HEK293 (cell line): ENCODE data around the gene CCDC92B.

Experiments used
- CTCF ChIA-PET: fragments of 350-600 bp; formaldehyde crosslinking; extraction: SDS; loops from one replicate; lab custom pipeline; 2021; ENCODE audit warnings: antibody characterized with exemption; lab: Yijun Ruan, JAX
- POLR2A ChIA-PET: fragments of 300-600 bp; formaldehyde crosslinking; extraction: SDS; loops from one replicate; lab custom pipeline; 2020; ENCODE audit warnings: antibody characterized with exemption, inconsistent platforms; lab: Yijun Ruan, JAX
- H3K27ac ChIP-seq: fragments of 200-500 bp; sonication (Bioruptor generic); 2 replicates; pipeline ENCODE4 v1.5.1; 2014; ENCODE audit warnings: low read depth, low read length, control low read depth, inconsistent platforms; ENCODE audit errors: extremely low read depth
- H3K36me3 ChIP-seq, 2 experiments: fragments of 200-500 bp in 1 of 2; sonication (Bioruptor generic) in 1 of 2; 1 replicate in 1 of 2; 2 replicates in 1 of 2; pipeline ENCODE4 v1.5.1; 2014 to 2017; ENCODE audit warnings: inconsistent platforms in 2 of 2, low read length in 2 of 2; ENCODE audit not compliant: control insufficient read depth in 2 of 2, insufficient read depth in 1 of 2
- H3K4me1 ChIP-seq: fragments of 200-500 bp; sonication (Bioruptor generic); 2 replicates; pipeline ENCODE4 v1.5.1; 2014; ENCODE audit warnings: mild to moderate bottlenecking, low read length, inconsistent platforms; ENCODE audit not compliant: control insufficient read depth, insufficient read depth
- H3K4me3 ChIP-seq: 2 replicates; pipeline ENCODE4 v1.5.1; 2011; ENCODE audit warnings: low read depth, mild to moderate bottlenecking, control low read depth, low read length, moderate library complexity
- H3K9me3 ChIP-seq: fragments of 200-500 bp; sonication (Bioruptor generic); 2 replicates; pipeline ENCODE4 v1.5.1; 2014; ENCODE audit warnings: low read depth, low read length, inconsistent platforms; ENCODE audit not compliant: control insufficient read depth, insufficient read depth
- HIC1 ChIP-seq: fragments of 450-650 bp; formaldehyde crosslinking; IDR thresholded peaks from 2 replicates; pipeline ENCODE4 v1.5.1; 2016; ENCODE audit warnings: missing biosample characterization, missing genetic modification characterization
- HOXD13 ChIP-seq: sonication (generic); formaldehyde crosslinking; IDR thresholded peaks from 2 replicates; pipeline ENCODE4 v1.8.0; 2022; ENCODE audit warnings: missing genetic modification reagents, borderline replicate concordance
- YY1 ChIP-seq: fragments of 450-650 bp; formaldehyde crosslinking; IDR thresholded peaks from 2 replicates; pipeline ENCODE4 v1.5.1; 2018; ENCODE audit warnings: missing biosample characterization, missing genetic modification characterization
- ZIC2 ChIP-seq: fragments of 450-650 bp; formaldehyde crosslinking; IDR thresholded peaks from 2 replicates; pipeline ENCODE4 v1.5.1; 2016; ENCODE audit warnings: missing biosample characterization, missing genetic modification characterization
- ZNF155 ChIP-seq: fragments of 450-650 bp; formaldehyde crosslinking; IDR thresholded peaks from 2 replicates; pipeline ENCODE4 v1.5.1; 2016; ENCODE audit warnings: missing biosample characterization, missing genetic modification characterization
- ZNF214 ChIP-seq: fragments of 450-650 bp; formaldehyde crosslinking; IDR thresholded peaks from 2 replicates; pipeline ENCODE4 v1.5.1; 2017; ENCODE audit warnings: missing biosample characterization, mild to moderate bottlenecking, missing genetic modification characterization, borderline replicate concordance
- ZNF26 ChIP-seq: fragments of 450-650 bp; formaldehyde crosslinking; IDR thresholded peaks from 2 replicates; pipeline ENCODE4 v1.5.1; 2016; ENCODE audit warnings: missing biosample characterization, missing genetic modification characterization
- ZNF37A ChIP-seq: fragments of 450-650 bp; IDR thresholded peaks from 2 replicates; pipeline ENCODE4 v1.5.1; 2018; ENCODE audit warnings: missing biosample characterization, missing genetic modification characterization
- ZNF518A ChIP-seq: fragments of 450-650 bp; formaldehyde crosslinking; conservative IDR thresholded peaks from 2 replicates; pipeline ENCODE4 v1.5.1; 2016; ENCODE audit warnings: low read depth, missing biosample characterization, missing genetic modification characterization
- ZNF560 ChIP-seq: fragments of 450-650 bp; formaldehyde crosslinking; IDR thresholded peaks from 2 replicates; pipeline ENCODE4 v1.5.1; 2017; ENCODE audit warnings: missing biosample characterization, missing genetic modification characterization, borderline replicate concordance
- ZNF654 ChIP-seq: fragments of 450-650 bp; formaldehyde crosslinking; IDR thresholded peaks from 2 replicates; pipeline ENCODE4 v1.5.1; 2016; ENCODE audit warnings: low read depth, missing biosample characterization, missing genetic modification characterization
- ZNF785 ChIP-seq: fragments of 450-650 bp; formaldehyde crosslinking; IDR thresholded peaks from 2 replicates; pipeline ENCODE4 v1.5.1; 2016; ENCODE audit warnings: missing biosample characterization, missing genetic modification characterization
- ZXDB ChIP-seq: fragments of 450-650 bp; formaldehyde crosslinking; IDR thresholded peaks from 2 replicates; pipeline ENCODE4 v1.5.1; 2016; ENCODE audit warnings: missing biosample characterization, missing genetic modification characterization

Gene CCDC92B

GRCh38 chr17:2706911-2707510 lies 42.4 kb downstream of the CCDC92B start:
- ChIA-PET CTCF (interaction anchor here (0.6 to 2.0 kb wide), 11 partner anchors 11 to 511 kb away, joined by 3 to 6 read pairs (median 4); no protein-coding TSS in a partner anchor), POLR2A (interaction anchor here (0.7 kb wide), 1 partner anchor 114 kb away, joined by 3 read pairs; no protein-coding TSS in a partner anchor)
- H3K4me1 ChIP-seq, result peaks cover 13% of the 10 kb centered on the region
- peaks cover 4 to 26% of the 10 kb centered on the region in 2 experiments; a peak in 2 of 3 replicates for H3K36me3 ChIP-seq
- no peak for TF ChIP-seq HIC1 (tag by site-specific recombination)
- no peak for TF ChIP-seq ZNF518A (tag by site-specific recombination)
- no peak for TF ChIP-seq ZNF37A
- 0 out of 2 replicates have a peak, but pooled peaks have one; percentile 10 for TF ChIP-seq ZIC2 (tag by site-specific recombination)
- TF ChIP-seq HOXD13, result no peak
- no peak for TF ChIP-seq ZXDB (tag by site-specific recombination)
- no peaks in the 10 kb centered on the region for H3K9me3 ChIP-seq
- H3K4me3 ChIP-seq, result no peak overlapping the region
- no peak overlapping the region for H3K27ac ChIP-seq

GRCh38 chr17:2705888-2706795 lies 43.3 kb downstream of the CCDC92B start:
- ChIA-PET CTCF (interaction anchor here (0.6 to 1.2 kb wide), 5 partner anchors 11 to 343 kb away, joined by 3 to 5 read pairs (median 4); no protein-coding TSS in a partner anchor), POLR2A (interaction anchor here (0.5 to 1.3 kb wide), 4 partner anchors 13 to 195 kb away, joined by 3 to 4 read pairs (median 3); no protein-coding TSS in a partner anchor)
- no peaks in the 10 kb centered on the region for H3K9me3 ChIP-seq
- H3K4me1 ChIP-seq, result peaks cover 13% of the 10 kb centered on the region
- peaks cover 4 to 35% of the 10 kb centered on the region in 2 experiments; a peak in 2 of 3 replicates for H3K36me3 ChIP-seq
- TF ChIP-seq ZNF560 (tag by site-specific recombination) (no peak), ZNF214 (tag by site-specific recombination) (no peak), ZNF654 (tag by site-specific recombination) (no peak), ZNF26 (tag by site-specific recombination) (no peak), YY1 (tag by site-specific recombination) (no peak), ZNF155 (no peak), ZNF785 (no peak)
- no peak overlapping the region for H3K4me3 ChIP-seq
- peak overlapping the region; percentile 41; the same call in 1 of the 2 replicates for H3K27ac ChIP-seq
